Muscle of leg (tissue), 11 donors: ENCODE data around the gene TGFBR3. TPM values are rescaled to one million over a fixed set of nuclear protein-coding genes. Genes with fewer than 3 reads are reported as not detected.

Experiments
- DNase-seq: peaks from one replicate; pipeline ENCODE4 v3.0.0; 2013
- H3K27ac ChIP-seq: one replicate; pipeline ENCODE4 v1.5.1; 2013; ENCODE audit warnings: mild to moderate bottlenecking, low read length, control low read depth
- H3K27me3 ChIP-seq: one replicate; pipeline ENCODE4 v1.6.1; 2013; ENCODE audit warnings: low read length; ENCODE audit not compliant: control insufficient read depth, insufficient read depth
- H3K36me3 ChIP-seq: one replicate; pipeline ENCODE4 v1.6.1; 2013; ENCODE audit warnings: low read length; ENCODE audit not compliant: control insufficient read depth, insufficient read depth
- H3K4me1 ChIP-seq: one replicate; pipeline ENCODE4 v1.6.1; 2013; ENCODE audit warnings: low read length; ENCODE audit not compliant: control insufficient read depth, insufficient read depth
- H3K4me3 ChIP-seq: one replicate; pipeline ENCODE4 v1.5.1; 2013; ENCODE audit warnings: low read length, control low read depth
- H3K9me3 ChIP-seq: replicated peaks from 2 replicates; pipeline ENCODE4 v1.6.1; 2013; ENCODE audit warnings: low read depth, low read length; ENCODE audit not compliant: control insufficient read depth
- WGBS: methylation state at CpG from one replicate; pipeline ENCODE4 v1.1.5; 2013; ENCODE audit warnings: missing lambda C conversion rate; ENCODE audit not compliant: insufficient coverage; 5-methylcytosine and 5-hydroxymethylcytosine counted together
- polyA plus RNA-seq, 8 donors: library from polyadenylated mRNA; unstranded; fragments of 120-200 nt; gene quantifications; one replicate each; pipeline versions ENCODE4 v1.2.1 to v1.2.3, GENCODE V29; 2013; ENCODE audit warnings: inconsistent platforms in 1 of 8, low replicate concordance in 1 of 8; ENCODE audit not compliant: insufficient read length in 8 of 8, insufficient read depth in 1 of 8
- total RNA-seq: library from RNA; stranded (reverse); fragments of 120-200 nt; gene quantifications from one replicate; pipeline ENCODE4 v1.2.4, GENCODE V29; 2013

Gene TGFBR3
- total and polyA plus RNA-seq, 9 donors = 20.5 to 45.4 (median 25.3) TPM

DNA sequence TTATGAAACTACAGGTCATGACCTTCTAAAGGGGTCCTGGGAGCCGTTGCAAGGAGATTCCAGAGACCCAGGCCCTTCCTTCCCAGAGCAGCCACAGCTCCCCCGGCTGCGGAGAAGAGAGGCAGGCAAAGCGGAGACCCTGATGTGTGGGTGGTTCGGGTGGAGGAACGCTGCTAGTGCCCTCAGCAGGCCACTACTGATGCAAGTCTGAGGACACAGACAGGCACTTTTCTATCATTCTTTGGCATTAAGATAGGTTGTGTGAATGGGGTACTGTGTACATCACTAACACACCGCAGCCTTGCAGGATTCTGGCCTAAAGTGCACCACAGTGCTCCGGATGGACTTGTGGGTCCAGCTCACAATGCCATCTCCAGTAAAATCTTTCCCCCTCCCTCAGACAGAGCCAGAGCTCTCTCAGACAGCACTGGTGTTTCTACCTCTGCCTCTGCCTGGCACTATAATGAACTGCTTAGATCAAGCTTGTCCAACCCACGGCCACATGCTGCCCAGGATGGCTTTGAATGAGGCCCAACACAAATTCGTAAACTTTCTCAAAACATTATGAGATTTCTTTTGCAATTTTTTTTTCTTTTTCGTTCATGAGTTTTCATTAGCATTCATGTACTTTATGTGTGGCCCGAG, 121.4 kb downstream of the TGFBR3 start:
- Histone ChIP-seq H3K4me3 (no peak overlapping the region), H3K4me1 (peaks cover 21% of the 10 kb centered on the region), H3K36me3 (peaks cover 6% of the 10 kb centered on the region), H3K27ac (no peak overlapping the region), H3K27me3 (no peaks in the 10 kb centered on the region), H3K9me3 (no peaks in the 10 kb centered on the region)
- DNase-seq = no peak
- WGBS = 84% methylated on average over 6 of the region's 12 CpGs

GRCh38 chr1:91763252-91763651, 122.7 kb downstream of the TGFBR3 start:
- Histone ChIP-seq H3K4me1 (peaks cover 13% of the 10 kb centered on the region), H3K27ac (no peak overlapping the region), H3K36me3 (peaks cover 10% of the 10 kb centered on the region), H3K4me3 (no peak overlapping the region), H3K9me3 (no peaks in the 10 kb centered on the region), H3K27me3 (no peaks in the 10 kb centered on the region)
- no CpG with 5 or more reads among the region's 4 CpGs for WGBS
- peak; percentile 59 for DNase-seq

- DNase-seq = peak; percentile 89
- peaks cover 14% of the 10 kb centered on the region for H3K4me1 ChIP-seq
- no peak overlapping the region for H3K4me3 ChIP-seq
- WGBS = no CpG with 5 or more reads among the region's 1 CpG
- no peaks in the 10 kb centered on the region for H3K9me3 ChIP-seq
- peak overlapping the region; percentile 62 for H3K27ac ChIP-seq
- peaks cover 14% of the 10 kb centered on the region for H3K36me3 ChIP-seq
- no peaks in the 10 kb centered on the region for H3K27me3 ChIP-seq
Measured at GRCh38 chr1:91761295-91761721, 124.6 kb downstream of the TGFBR3 start.

DNA sequence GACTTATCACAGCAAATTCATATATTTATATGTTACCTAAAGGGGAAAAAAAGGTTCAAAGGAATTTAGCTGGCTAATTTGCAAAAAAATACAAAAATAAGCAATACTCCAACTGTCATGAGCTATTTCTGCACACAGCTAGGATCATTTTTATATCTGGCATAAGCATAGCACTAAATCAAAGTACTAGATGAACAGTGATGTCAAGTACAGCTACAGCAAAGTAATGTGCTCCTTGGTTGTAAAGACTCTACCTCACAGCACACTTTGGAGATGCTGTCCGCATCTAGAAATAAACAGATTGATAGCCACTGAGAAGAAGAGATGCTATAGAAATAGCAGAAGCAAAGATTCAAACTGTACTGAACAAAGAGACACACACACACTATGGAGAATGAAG, 125.4 kb downstream of the TGFBR3 start:
- H3K4me1 ChIP-seq = peaks cover 19% of the 10 kb centered on the region
- WGBS = no CpG with 5 or more reads among the region's 1 CpG

DNA sequence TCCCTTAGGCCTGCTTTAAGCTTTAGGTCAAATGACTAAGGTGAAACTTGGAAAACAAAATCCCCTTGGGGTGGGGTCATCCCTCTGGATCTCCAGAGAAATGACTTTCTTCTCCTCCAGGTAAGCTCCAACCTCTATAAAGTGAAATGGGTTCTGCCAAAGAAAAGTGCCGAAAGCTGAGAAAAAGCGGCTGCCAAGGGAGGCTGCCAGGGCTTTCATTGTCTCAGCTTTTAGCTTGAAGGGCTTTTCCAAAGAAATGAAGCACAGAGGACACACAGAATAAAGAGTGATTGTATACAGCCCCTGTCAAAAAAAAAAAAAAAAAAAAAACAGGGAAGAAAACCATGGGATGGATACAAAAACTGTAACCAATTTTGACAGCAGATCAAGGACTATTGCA, 126.9 kb downstream of the TGFBR3 start:
- no peaks in the 10 kb centered on the region for H3K9me3 ChIP-seq
- H3K27ac ChIP-seq = no peak overlapping the region
- no peak for DNase-seq
- WGBS = 70% methylated on average over 2 of the region's 2 CpGs
- no peaks in the 10 kb centered on the region for H3K27me3 ChIP-seq
- peaks cover 26% of the 10 kb centered on the region for H3K4me1 ChIP-seq
- H3K36me3 ChIP-seq = peaks cover 11% of the 10 kb centered on the region
- no peak overlapping the region for H3K4me3 ChIP-seq

More for the DNA sequence above, 125.4 kb downstream of the TGFBR3 start:
- Histone ChIP-seq H3K9me3 (no peaks in the 10 kb centered on the region), H3K4me3 (no peak overlapping the region), H3K27ac (peak overlapping the region; percentile 4), H3K27me3 (no peaks in the 10 kb centered on the region), H3K36me3 (peaks cover 18% of the 10 kb centered on the region)
- DNase-seq = no peak

GRCh38 chr1:91757763-91758460, 128.0 kb downstream of the TGFBR3 start:
- peak overlapping the region; percentile 10 for H3K27ac ChIP-seq

GRCh38 chr1:91755702-91756287, 130.2 kb downstream of the TGFBR3 start:
- Histone ChIP-seq H3K27ac (peak overlapping the region; percentile 73), H3K36me3 (peaks cover 15% of the 10 kb centered on the region), H3K9me3 (no peaks in the 10 kb centered on the region), H3K4me1 (peaks cover 26% of the 10 kb centered on the region), H3K4me3 (no peak overlapping the region), H3K27me3 (no peaks in the 10 kb centered on the region)
- peak; percentile 32 for DNase-seq
- 17% methylated on average over 1 of the region's 6 CpGs for whole genome bisulfite sequencing

More at GRCh38 chr1:91757763-91758460, 128.0 kb downstream of the TGFBR3 start:
- DNase-seq = peak; percentile 75
- no peaks in the 10 kb centered on the region for H3K9me3 ChIP-seq
- H3K27me3 ChIP-seq = no peaks in the 10 kb centered on the region
- H3K4me1 ChIP-seq = peaks cover 24% of the 10 kb centered on the region
- H3K4me3 ChIP-seq = no peak overlapping the region
- H3K36me3 ChIP-seq = peaks cover 14% of the 10 kb centered on the region
- 61% methylated on average over 2 of the region's 8 CpGs for WGBS

DNA sequence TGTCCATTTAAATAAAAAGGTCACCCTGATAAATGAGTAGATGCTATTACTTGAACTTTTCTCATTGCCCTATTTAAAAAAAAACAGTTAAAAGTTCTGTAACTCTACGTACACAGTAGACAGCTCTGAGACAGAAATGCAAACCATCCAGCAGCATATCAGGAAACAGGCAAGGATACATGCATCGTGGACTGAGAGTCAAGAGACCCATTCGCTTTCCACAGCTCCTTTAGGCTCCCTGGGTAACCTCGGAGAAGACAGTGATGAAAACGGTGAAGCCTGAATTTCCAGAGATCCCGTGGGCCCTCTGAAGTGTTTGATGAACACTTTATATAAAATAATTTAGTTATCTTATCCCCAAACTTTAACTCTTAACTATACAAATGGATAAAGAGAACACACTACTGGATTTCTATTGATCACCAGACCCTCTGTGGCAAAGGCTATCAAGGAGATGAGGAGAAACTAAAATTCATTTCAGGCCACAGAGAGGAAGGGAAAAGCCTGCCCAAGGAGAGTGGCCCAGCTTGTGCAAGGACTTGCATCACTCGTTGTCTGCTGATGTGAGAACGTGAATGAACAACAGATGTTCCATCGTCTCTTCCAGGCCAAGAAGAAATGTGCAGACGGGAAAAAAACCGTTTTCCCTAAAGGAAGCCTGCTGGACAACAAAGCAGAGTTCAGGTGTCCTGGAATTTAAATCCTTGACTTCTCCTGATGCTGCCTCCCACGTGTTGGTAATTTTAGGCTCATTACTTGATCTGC, 131.0 kb downstream of the TGFBR3 start:
- WGBS = 11% methylated on average over 6 of the region's 12 CpGs
- Histone ChIP-seq H3K36me3 (peaks cover 15% of the 10 kb centered on the region), H3K27me3 (no peaks in the 10 kb centered on the region), H3K27ac (peak overlapping the region; percentile 73), H3K4me3 (no peak overlapping the region), H3K9me3 (no peaks in the 10 kb centered on the region), H3K4me1 (peaks cover 32% of the 10 kb centered on the region)
- peak; percentile 97 for DNase-seq

DNA sequence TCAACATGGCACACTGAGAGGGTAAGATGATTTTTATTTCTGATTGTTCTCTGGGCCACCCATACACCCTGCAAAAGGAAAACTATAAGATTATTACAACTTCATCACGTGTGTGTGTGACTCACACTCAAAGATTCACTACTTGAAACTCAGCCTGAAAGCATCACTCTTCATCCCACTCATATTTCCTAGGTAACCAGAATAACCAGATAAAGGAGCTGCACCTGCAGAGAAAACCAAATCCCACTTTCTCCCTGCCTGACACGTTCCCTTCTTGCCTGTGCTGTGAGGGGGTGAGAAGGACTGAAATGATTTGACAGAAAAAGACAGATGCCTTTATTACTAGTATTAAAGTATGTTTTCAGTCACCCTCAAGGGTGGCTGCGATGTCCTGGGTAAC, 131.6 kb downstream of the TGFBR3 start:
- Histone ChIP-seq H3K4me1 (peaks cover 35% of the 10 kb centered on the region), H3K27ac (peak overlapping the region; percentile 73), H3K27me3 (no peaks in the 10 kb centered on the region), H3K4me3 (no peak overlapping the region), H3K36me3 (peaks cover 15% of the 10 kb centered on the region), H3K9me3 (no peaks in the 10 kb centered on the region)
- peak; percentile 37 for DNase-seq
- no CpG with 5 or more reads among the region's 3 CpGs for WGBS

GRCh38 chr1:91753878-91754277, 132.1 kb downstream of the TGFBR3 start:
- peaks cover 35% of the 10 kb centered on the region for H3K4me1 ChIP-seq

More at GRCh38 chr1:91753878-91754277, 132.1 kb downstream of the TGFBR3 start:
- Histone ChIP-seq H3K27me3 (no peaks in the 10 kb centered on the region), H3K27ac (no peak overlapping the region), H3K4me3 (no peak overlapping the region), H3K9me3 (no peaks in the 10 kb centered on the region), H3K36me3 (peaks cover 15% of the 10 kb centered on the region)
- no peak for DNase-seq
- no CpG with 5 or more reads among the region's 3 CpGs for WGBS
